ENCODE measurements around the gene TBX6.
"Not testable (repeated sequence)": the region's sequence is repeated elsewhere in the genome, so short reads cannot be mapped to it uniquely, and the experiment has no call there.

Gene TBX6

DNA sequence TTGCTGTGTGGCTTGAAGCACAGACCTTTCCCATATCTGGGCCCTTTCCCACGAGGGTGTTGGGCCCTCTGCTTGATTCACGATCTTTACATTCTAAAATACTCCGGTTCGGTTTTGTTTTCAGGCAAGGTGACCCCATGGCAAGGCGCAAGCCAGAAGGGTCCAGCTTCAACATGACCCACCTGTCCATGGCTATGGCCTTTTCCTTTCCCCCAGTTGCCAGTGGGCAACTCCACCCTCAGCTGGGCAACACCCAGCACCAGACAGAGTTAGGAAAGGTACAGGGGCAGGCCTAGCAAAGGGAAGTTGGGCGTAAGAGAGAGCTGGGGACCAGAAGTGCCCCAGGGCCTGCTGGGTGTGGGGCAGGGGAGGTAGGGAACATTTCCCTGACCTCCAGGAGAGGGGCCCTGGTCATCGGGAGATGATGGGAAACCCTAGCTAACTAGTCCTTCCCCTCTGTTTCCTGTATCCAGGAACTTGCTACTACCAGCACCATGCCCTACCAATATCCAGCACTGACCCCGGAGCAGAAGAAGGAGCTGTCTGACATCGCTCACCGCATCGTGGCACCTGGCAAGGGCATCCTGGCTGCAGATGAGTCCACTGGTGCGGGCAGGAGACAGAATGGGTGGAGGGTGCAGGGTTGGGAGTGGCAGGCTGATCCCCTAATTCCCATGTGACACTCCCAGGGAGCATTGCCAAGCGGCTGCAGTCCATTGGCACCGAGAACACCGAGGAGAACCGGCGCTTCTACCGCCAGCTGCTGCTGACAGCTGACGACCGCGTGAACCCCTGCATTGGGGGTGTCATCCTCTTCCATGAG is 24.8 kb downstream of the TBX6 start:
- DNase-seq (ENCODE audit: low read depth in 1 of 2, low spot score in 1 of 2), result no peak

GRCh38 chr16:30065943-30066760 is 25.6 kb downstream of the TBX6 start:
- DNase-seq (ENCODE audit: low read depth in 1 of 2, low spot score in 1 of 2), result peak in 1 of 2 donors; percentile 23

DNA sequence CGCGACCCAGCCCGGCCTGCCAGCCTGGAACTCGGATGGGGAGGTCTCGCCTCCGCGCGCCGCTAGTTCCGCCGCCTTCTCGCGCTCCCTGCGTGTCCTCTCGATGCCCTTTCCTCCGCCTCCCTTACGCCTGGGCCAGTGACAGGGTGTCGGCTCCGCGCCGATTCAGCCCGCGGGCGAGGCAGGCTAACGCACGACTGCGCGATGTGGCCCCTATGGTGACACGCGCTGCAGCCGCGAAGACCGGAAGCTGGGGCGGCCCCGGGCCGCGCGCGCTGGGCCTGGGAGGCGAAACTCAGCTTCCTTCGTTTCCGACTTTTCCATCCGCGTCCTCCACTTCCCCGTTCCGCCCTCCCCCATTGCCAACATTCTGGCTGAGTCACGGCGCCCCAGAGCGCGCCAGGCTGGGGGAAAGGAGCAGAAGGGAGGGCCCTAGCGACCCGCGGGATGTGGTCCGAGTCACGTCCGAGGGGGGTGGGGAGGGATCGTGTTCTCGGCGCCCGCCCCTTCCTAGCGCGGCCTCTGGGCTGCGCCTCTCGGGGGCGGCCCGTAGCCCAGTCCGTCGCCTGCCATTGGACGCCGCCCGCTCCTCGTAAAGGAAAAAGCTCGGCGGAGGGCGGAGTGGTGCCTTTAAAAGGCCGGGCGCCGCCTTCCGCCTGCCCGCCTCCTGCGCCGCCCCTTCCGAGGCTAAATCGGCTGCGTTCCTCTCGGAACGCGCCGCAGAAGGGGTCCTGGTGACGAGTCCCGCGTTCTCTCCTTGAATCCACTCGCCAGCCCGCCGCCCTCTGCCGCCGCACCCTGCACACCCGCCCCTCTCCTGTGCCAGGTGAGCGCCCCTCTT is 26.4 kb downstream of the TBX6 start, which contains the start of gene ALDOA:
TSS of gene ALDOA (plus strand) at position 659 of the 841 bp plus-strand sequence. CDS start 1,138 bp downstream, outside the sequence.
- peak; percentile 89 to 95 for DNase-seq (ENCODE audit: low read depth in 1 of 2, low spot score in 1 of 2)

GRCh38 chr16:30064729-30065101 is 27.0 kb downstream of the TBX6 start:
- DNase-seq (ENCODE audit: low read depth in 1 of 2, low spot score in 1 of 2), result no peak

- peak; percentile 50 to 71 for DNase-seq (ENCODE audit: low read depth in 1 of 2, low spot score in 1 of 2)
Observed at GRCh38 chr16:30063893-30064728, 27.6 kb downstream of the TBX6 start.

DNA sequence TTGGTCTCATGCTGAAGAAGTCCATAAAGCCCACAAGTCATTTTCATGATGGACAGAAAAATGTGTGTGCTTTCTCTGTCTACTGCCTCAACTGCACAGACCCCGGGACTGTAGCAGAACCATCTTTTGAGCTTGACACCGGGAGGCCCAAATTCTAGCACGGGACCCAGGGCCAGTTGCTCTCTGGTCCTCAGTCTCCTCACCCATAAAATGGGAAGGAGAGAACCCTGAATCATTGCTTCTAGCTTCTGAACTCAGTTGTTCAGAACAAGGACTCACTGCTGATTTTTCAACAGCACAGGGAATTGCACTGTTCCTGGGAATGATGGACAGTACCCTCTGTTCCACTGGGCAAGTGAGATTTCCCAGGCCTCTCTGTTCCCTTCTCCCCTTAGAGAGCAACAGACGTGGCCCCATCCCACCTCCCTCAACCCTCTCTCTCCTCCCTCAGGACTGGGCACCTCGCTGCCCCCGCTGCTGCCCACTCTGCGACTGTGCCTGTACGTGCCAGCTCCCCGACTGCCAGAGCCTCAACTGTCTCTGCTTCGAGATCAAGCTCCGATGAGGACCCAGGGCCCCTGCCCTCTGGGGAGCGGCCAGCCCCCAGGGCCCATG is 28.3 kb downstream of the TBX6 start:
- DNase-seq (ENCODE audit: low read depth in 1 of 2, low spot score in 1 of 2), result no peak

DNA sequence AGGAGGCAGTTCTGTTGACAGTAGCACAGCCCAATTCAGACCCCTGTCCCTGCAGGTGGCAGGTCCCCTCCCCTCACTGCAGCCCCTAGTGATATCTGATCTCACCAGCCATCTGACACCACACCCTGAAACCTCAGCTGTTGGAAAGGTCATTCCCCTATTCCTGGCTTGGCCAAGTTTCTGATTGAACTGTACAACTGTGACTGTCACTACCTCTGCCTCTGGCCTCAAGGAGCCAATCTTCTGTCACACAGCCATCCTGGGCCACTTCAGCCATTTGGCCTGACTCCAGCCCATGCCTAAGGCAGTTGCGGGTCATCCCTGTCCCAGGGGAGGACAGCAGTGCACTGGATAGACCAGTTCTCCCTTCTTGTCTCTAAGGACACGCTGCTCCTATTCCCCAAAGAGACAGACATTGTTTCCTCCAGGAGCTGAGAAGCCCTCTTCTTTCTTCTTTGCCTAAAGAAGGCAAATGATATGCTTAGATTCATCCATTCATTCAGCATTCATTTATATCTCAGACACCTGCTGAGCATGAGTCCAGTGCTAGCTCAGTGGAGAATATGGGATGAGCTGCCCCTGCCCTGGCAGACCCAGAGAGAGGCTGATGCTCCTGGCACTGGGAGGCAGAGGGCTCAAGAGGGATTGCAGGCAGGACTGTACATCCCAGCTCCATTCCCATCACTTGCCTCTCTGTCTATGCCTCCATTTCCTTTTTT is 30.7 kb downstream of the TBX6 start:
- DNase-seq (ENCODE audit: low read depth in 1 of 2, low spot score in 1 of 2), result no peak

GRCh38 chr16:30060346-30060745 is 31.4 kb downstream of the TBX6 start:
- no peak for DNase-seq (ENCODE audit: low read depth in 1 of 2, low spot score in 1 of 2)

GRCh38 chr16:30054959-30055553 is 36.7 kb downstream of the TBX6 start:
- no peak for DNase-seq (ENCODE audit: low read depth in 1 of 2, low spot score in 1 of 2)

- no peak for DNase-seq (ENCODE audit: low read depth in 1 of 2, low spot score in 1 of 2)
Observed at GRCh38 chr16:30054451-30054850, 37.3 kb downstream of the TBX6 start.

GRCh38 chr16:30053376-30054015 is 38.2 kb downstream of the TBX6 start:
- DNase-seq (ENCODE audit: low read depth in 1 of 2, low spot score in 1 of 2), result no peak

- peak; percentile 87 to 91 for DNase-seq (ENCODE audit: low read depth in 1 of 2, low spot score in 1 of 2)
Observed at GRCh38 chr16:30052671-30053372, 38.9 kb downstream of the TBX6 start.

DNA sequence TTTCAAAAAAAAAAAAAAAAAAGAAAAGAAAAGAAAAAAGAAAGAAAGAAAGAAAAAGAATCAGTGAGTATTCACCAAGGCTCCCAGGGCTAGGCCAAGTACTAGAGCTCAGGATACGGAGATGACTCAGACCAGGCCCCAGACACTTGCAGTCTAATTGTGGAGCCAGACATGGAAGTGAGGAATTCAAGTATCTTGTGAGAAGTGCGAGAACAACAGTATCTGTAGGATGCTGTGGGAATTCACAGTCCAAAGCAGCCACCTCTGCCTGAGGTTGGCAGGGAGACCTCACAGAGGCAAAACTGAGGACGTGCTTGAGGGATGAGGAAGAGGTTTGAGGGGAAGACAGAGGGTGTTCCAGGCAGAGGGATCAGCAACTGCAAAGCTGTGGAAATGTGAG is 40.2 kb downstream of the TBX6 start:
- no peak for DNase-seq (ENCODE audit: low read depth in 1 of 2, low spot score in 1 of 2)

- DNase-seq (ENCODE audit: low read depth in 1 of 2, low spot score in 1 of 2), result no peak
Observed at GRCh38 chr16:30049871-30050270, 41.9 kb downstream of the TBX6 start.

DNA sequence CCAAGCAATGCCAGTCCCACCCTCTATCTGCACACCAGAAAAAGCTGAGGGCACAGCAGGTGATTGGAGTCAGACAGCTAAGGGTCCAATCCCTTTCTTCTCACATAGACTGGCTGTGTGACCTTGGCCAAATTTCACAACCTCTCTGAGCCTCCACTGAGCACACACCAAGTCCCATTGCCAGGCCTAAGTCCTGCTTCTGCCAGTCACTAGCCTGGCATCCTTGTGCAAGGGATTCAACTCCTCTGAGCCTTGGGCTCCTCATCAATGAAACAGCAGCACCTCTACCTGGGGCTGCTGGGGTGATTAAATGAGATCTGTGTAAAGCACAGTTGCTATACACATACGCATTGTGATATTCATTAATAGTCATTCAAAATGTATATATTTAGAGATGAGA is 45.1 kb downstream of the TBX6 start:
- DNase-seq (ENCODE audit: low read depth in 1 of 2, low spot score in 1 of 2), result no peak

DNA sequence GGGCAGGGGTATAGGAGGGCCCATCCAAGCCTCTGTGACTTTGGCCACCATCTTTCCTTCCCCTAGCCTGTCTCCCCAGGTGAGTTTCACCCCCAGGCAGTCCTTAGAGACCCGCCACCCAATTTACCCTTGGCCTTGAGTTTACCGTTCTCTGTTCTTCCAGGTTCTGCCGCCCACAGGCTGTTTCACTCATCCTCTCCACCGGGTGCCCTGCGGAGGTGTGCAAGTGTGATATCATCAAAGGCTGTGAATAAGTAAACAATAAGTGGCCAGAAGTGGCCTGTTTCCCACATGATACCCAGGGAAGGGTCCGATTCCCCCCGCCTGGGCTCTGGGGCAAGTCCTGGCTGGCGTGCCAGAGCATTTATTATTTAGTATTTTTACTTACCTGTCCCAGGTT is 45.5 kb downstream of the TBX6 start:
- DNase-seq (ENCODE audit: low read depth in 1 of 2, low spot score in 1 of 2), result no peak

- no peak for DNase-seq (ENCODE audit: low read depth in 1 of 2, low spot score in 1 of 2)
Observed at GRCh38 chr16:30041841-30042240, 49.9 kb downstream of the TBX6 start.

- not testable (repeated sequence) for DNase-seq (ENCODE audit: low read depth in 1 of 2, low spot score in 1 of 2)
Observed at GRCh38 chr16:30040690-30041089, 51.0 kb downstream of the TBX6 start.
